22Rv1 (cell line): ENCODE data around the gene OTUD1.
"Not testable (repeated sequence)": the region's sequence is repeated elsewhere in the genome, so short reads cannot be mapped to it uniquely, and the experiment has no call there.

Source experiments
- H3K27ac ChIP-seq: fragments of 450-650 bp; 2 replicates; pipeline ENCODE4 v1.5.1; 2017
- CTCF ChIP-seq: fragments of 450-650 bp; IDR thresholded peaks from 2 replicates; pipeline ENCODE4 v1.5.1; 2017; ENCODE audit warnings: mild to moderate bottlenecking
- ZFX ChIP-seq: fragments of 450-650 bp; IDR thresholded peaks from 2 replicates; pipeline ENCODE4 v1.6.1; 2017; ENCODE audit warnings: antibody characterized with exemption, borderline replicate concordance

OTUD1 gene

GRCh38 chr10:23438547-23439451, at the start of gene OTUD1:
Gene OTUD1 (plus strand): TSS chr10:23439075. CDS start chr10:23439458, 383 bp downstream.
- no peak for TF ChIP-seq ZFX
- TF ChIP-seq CTCF: peak; percentile 21
- H3K27ac ChIP-seq: peak within 1 kb of the TSS; percentile 65

- not testable (repeated sequence) for H3K27ac ChIP-seq
Measured at GRCh38 chr10:23390408-23390807, 48.5 kb upstream of the OTUD1 start.

GRCh38 chr10:23390809-23391208, 48.1 kb upstream of the OTUD1 start:
- H3K27ac ChIP-seq: no peak overlapping the region
- no peak for TF ChIP-seq ZFX
- TF ChIP-seq CTCF: no peak

GRCh38 chr10:23391821-23392220, 47.1 kb upstream of the OTUD1 start:
- no peak for TF ChIP-seq ZFX
- TF ChIP-seq CTCF: no peak
- no peak overlapping the region for H3K27ac ChIP-seq

GRCh38 chr10:23395017-23395416, 43.9 kb upstream of the OTUD1 start:
- H3K27ac ChIP-seq: no peak overlapping the region
- TF ChIP-seq ZFX: no peak
- TF ChIP-seq CTCF: no peak

- TF ChIP-seq CTCF (no peak), ZFX (no peak)
- H3K27ac ChIP-seq: no peak overlapping the region
Measured at GRCh38 chr10:23396695-23397094, 42.2 kb upstream of the OTUD1 start.

- no peak for TF ChIP-seq ZFX
- no peak overlapping the region for H3K27ac ChIP-seq
Measured at GRCh38 chr10:23399701-23400144, 39.2 kb upstream of the OTUD1 start.

GRCh38 chr10:23402856-23403255, 36.0 kb upstream of the OTUD1 start:
- TF ChIP-seq CTCF: no peak
- no peak for TF ChIP-seq ZFX
- no peak overlapping the region for H3K27ac ChIP-seq
